HG03045 (cell line): Measurements from ENCODE around the gene RFPL2.

Experiments
- ATAC-seq: cut with Tn5 transposase; IDR thresholded peaks from one replicate; pipeline ENCODE4 v1.9.1; 2021; ENCODE audit warnings: mild to moderate bottlenecking, moderate library complexity; ENCODE audit not compliant: unreplicated experiment

Gene RFPL2

GRCh38 chr22:32204856-32205722 lies at the start of gene RFPL2:
TSS of gene RFPL2 (minus strand) at chr22:32205073. CDS start at chr22:32202451, 2,622 bp downstream.
- no peak for ATAC-seq

DNA sequence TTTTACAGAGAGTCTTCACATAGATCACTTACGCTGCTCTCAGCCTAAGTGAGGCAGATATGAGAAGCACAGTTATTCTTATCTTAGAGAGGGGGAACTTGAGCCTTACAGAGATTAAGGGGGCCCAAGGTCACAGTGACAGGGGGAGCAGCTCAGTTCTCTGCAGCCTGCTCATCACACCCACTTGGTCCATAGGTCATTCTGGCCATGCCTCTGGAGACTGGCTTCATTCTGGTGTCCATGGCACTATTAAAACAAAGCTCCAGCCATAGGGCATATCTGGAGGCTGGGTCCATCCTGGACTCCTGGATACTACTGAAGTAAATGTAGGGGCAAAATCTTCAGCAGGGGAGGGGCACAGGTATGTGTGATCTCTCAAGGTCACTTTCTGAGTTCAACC lies 44.4 kb upstream of the RFPL2 start:
- ATAC-seq = no peak

DNA sequence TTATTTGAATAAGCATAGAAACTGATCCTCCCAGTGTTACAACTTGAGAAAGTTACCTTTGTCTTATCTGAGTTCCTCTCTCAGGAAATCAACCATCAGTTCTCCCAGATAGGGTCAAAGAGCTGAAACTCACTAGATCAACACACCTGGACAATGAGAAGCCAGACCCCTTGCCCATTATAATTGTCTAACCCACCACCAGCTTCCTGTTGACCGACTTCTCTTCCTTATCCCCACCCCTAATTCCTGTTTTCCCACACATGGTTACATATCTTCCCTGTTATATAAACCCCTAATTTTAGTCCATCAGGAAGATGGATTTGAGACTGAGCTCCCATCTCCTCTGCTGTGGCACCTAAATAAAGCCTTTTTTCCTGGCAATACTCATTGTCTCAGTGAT lies 43.4 kb upstream of the RFPL2 start:
- no peak for ATAC-seq

GRCh38 chr22:32246166-32246565 lies 41.3 kb upstream of the RFPL2 start:
- no peak for ATAC-seq

DNA sequence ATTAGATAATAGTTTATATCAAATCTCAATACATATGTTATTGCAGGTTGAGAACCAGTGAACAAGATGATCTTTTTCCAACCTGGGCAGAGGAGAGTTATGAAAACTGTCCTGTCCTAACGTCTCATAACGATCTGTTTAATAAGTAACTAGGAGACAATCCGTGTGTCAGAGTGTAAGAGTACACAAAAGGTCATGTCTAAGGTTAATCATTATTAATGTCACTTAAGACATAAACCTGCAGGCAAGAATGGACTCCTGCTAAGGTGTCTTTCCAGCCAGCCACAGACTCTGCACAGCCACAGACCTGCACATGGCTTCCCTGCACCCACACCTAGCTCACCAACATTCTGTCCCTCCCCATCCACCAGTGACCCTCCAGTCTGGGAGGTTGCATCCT lies 40.2 kb upstream of the RFPL2 start:
- ATAC-seq = no peak

- no peak for ATAC-seq
Measured at GRCh38 chr22:32244547-32244946, 39.7 kb upstream of the RFPL2 start.

GRCh38 chr22:32240461-32240860 lies 35.6 kb upstream of the RFPL2 start:
- no peak for ATAC-seq

DNA sequence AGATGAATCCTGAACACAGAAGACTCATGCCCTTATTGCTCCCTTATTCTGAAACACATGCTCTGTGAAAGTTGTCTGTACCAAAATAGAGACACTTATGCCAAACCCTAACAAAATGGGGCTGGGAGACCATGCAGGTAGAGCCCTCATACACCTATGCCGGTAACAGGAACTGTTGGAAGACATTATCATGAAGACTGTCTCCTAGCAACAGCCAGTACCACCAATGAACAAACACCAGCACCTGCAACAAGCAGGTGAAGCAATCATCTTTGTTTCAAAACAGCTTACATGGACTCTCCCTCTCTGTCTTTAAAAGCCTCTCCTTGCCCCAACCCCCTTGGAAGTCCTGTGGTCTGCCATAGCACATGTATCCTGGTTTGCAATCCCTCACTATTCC lies 33.0 kb upstream of the RFPL2 start:
- ATAC-seq = no peak

- ATAC-seq = no peak
Measured at GRCh38 chr22:32236970-32237369, 32.1 kb upstream of the RFPL2 start.

GRCh38 chr22:32233091-32233490 lies 28.2 kb upstream of the RFPL2 start:
- ATAC-seq = no peak

GRCh38 chr22:32232191-32232830 lies 27.4 kb upstream of the RFPL2 start:
- no peak for ATAC-seq

DNA sequence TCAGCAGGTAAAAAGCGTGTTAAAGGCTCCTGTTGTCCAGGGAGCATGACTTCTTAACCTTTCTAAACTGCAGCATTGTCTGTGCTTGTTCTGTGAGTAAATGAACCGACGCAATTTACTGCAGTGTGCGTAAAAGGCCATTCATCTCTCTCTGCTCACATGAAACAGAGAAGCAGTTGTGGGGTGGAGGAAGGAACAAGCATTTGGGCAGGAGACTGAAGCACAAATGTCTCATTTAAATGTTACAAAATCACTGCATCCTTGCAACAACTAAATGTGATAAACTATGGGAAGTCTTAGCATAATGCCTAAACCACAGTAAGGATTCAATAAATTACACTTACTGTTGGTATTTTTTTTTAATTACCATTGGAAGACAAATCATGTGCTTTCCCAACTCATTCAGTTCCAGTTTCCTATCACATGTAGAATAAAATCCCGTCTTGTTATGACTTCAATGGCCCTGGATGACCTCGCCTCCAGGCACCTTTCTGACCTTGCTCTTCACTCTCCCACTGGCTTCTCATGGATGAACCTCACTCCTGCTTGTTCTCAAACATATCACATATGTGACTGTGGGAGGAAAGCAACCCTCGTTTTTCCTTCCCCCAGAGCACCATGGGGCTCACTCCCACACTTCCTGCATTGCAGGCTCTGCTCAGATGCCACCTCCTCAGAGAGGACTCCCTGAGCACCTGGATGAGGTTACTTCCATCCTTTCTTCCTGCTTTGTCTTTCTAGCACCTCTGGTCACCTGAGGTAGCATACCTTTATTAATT lies 21.6 kb upstream of the RFPL2 start:
- no peak for ATAC-seq

- no peak for ATAC-seq
Measured at GRCh38 chr22:32222991-32223390, 18.1 kb upstream of the RFPL2 start.

- no peak for ATAC-seq
Measured at GRCh38 chr22:32219026-32219425, 14.2 kb upstream of the RFPL2 start.

GRCh38 chr22:32218470-32218869 lies 13.6 kb upstream of the RFPL2 start:
- no peak for ATAC-seq

DNA sequence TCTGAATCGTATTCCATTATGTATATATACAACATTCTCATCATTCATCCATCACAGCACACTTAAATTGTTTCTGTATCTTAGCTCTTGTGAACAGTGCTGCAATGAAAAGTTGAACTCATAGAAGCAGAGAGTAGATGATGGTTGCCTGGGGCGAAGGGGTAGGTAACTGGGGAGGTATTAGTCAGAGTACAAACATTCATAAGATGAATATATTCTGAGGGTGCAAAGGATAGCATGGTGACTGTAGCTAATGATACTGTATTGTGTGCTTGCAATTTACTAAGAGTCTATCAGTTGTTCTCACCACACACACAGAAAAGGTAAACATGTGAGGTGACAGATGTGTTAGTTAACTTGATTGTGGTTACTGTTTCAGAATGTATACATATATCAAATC lies 12.6 kb upstream of the RFPL2 start:
- no peak for ATAC-seq

GRCh38 chr22:32216911-32217310 lies 12.0 kb upstream of the RFPL2 start:
- ATAC-seq = no peak

DNA sequence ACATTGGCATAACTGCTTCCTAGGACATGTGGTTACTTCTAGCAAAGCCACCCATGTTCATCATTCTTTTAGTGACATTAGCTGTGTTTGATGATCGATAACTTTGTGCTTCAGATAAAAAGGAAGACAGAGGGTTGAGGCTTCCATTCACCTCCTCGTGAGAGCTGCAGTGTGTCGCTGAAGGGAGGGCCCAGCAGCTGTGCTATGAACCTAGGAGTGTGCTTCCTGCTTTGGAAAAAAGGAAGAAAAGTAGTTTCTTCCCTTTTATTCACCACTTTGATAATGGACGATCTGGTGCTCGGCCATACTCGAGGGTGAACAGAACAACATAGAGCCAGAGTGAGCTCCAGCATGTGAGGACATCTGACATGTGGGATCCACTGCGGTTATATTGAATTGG lies 6.1 kb upstream of the RFPL2 start:
- no peak for ATAC-seq

DNA sequence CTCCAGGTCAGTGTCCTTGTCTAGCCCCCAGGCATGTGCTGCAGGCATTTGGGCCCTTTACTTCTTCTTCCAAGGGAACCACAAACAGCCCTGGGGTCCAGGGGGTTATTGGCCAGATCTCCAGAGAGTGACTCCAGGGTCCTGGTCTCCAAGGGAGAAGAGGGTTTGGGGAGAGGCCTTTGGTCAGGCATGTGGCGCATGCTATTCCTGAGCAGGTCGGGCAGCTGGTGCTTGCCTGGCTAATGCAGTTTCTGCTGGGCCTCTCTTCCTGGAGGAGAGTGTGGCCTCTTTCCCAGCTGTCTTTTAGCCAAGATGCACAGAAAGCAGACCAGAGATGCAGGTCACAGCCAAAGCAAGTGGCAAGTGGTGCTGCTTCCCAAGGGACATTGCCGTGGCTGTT lies 3.8 kb upstream of the RFPL2 start:
- ATAC-seq = no peak

DNA sequence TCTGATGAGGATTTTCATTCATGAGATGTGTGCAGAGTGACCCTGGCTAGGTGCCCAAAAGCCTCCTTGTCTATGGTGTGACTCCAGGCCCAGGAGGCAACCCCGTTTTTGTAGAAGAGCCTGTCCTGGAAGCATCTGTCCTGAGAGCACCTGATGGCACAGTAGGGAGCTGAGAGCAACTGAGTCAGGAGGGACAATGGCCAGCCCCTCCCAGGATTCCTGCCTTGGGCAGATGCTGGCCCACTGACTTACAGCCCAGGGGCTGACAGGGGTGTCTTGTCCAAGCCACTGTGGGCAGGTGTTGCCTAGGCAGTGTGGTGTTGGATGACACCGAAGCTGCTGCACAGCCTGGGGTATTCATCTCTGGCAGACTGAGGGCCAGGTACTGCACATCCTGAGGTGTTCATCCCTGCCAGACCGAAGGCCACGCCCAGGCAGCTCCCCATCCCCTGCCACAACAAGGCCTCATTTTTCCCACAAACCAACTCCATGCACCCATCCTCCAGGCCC lies 3.2 kb upstream of the RFPL2 start:
- ATAC-seq = no peak
